Skeletal muscle cell (primary cell): ENCODE data around the gene KIRREL3.

ENCODE experiments used
- DNase-seq: peaks from one replicate; pipeline ENCODE4 v3.0.0-alpha.2; 2010; ENCODE audit warnings: low read depth
- H3K4me3 ChIP-seq: 2 replicates; pipeline ENCODE4 v1.5.1; 2011; ENCODE audit warnings: low read depth, mild to moderate bottlenecking, control low read depth, low read length, moderate library complexity

KIRREL3 gene

DNA sequence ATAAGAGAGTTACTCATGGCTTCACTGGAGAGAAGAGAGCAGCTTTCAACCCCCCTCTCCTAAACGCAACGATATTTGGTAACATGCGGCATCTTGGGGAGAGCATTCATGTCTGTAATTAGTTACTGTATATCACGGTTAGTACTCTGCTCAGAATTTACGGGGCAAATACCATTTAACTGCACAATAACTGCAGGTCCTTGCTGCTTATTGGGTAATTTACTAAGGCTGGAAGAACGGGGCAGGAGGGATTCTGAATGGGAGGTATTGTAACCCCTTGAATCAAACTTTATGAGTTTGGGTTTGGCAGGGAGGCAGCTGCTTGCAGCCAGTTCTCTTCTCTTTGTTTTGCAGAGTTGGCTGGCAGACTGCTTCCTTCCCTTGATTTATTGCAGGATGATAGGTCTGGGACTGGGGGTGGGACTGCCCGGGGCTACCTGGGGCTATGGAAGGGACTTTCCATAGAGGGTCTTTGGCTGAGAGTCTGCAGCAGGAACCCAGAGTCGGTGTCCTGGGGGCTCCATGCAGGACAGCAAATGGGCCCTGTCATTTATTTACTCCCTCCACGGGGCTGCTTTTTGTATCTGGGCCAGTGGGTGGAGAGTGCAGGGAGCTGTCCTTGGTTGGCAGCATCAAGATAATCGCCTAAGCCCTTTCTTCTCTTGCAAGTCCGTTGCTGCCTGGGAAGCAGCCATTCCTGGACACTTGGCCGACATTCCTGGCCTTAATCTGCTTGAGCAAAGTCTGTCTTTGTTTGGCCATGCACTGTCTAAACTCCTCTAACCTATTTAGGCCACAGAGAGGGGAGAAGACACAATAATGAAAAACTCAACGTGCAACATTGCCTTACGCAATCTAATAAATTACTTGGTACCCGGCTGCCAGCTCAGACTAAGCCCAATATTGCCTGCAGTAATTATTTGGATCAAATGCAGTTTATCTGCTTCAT lies 456.2 kb downstream of the KIRREL3 start:
- no peak overlapping the region for H3K4me3 ChIP-seq
- no peak for DNase-seq

DNA sequence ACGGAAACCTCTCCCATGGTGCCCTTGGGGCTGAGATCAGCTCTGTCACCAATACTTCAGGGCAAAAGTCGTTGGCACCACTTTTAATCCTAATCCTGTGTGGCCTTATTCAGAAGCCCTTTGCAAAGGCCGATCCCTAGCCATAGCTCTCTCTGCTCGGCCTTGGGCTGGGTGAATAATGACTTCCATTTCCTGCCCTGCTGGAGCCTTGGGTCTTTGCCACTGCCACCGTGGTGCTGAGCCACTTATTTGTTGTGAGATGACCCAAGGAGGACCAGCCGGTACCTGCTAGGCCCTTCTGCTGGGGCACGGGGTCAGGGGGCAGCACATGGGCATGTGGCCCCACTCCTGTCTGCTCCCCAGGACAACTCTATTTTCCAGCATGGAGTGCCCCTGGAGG lies 456.9 kb downstream of the KIRREL3 start:
- DNase-seq = no peak
- H3K4me3 ChIP-seq = no peak overlapping the region

DNA sequence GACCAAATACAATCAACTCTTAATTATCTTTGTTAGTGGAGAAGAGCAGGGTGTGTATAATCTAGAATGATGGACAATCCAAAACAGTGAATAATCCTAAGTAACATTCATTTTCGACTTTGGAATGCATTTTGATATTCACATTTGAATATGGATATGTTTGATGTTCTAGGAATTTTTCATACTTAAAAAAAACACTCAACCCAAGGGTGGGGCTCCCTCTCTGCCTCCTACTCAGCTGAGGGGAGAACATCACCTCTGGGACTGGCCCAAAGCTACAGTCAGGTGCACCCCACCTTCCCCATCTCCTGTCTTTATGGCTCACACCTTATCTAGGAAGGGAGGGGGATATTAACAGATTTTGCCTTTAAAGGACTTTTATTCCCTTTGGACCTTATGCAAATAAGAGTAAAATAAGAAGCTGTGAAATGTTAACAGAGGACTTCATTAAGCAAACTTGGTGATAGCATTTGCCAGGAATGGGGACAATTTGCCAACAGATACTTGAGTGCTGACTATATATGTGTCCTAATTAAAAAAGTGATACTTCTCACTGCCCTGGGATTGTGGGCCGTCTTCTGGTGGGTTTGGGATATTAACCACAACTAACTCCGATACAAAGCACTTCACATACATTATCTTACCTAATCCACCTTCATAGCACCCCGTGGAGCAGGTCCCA lies 458.1 kb downstream of the KIRREL3 start:
- no peak overlapping the region for H3K4me3 ChIP-seq
- DNase-seq = no peak

DNA sequence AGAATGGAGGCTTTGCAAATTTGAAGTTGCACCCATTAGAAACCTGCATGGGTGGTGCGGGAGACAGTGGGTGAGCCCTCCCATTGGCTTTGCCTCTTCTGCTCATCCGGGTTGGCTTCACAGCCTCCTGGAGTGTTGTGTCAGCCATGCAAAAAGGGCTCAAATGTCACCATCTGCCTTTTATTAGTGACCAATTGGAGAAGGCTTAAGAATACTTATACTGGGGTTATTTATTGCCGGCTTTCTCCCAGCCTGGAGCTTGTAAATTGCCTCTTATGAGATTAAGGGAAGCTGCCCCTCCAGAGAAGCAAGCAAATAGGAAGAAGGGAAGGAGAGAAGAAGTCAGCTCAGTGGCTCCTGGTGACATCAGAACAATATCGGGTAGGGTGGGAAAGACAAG lies 462.5 kb downstream of the KIRREL3 start:
- no peak overlapping the region for H3K4me3 ChIP-seq
- DNase-seq = no peak

DNA sequence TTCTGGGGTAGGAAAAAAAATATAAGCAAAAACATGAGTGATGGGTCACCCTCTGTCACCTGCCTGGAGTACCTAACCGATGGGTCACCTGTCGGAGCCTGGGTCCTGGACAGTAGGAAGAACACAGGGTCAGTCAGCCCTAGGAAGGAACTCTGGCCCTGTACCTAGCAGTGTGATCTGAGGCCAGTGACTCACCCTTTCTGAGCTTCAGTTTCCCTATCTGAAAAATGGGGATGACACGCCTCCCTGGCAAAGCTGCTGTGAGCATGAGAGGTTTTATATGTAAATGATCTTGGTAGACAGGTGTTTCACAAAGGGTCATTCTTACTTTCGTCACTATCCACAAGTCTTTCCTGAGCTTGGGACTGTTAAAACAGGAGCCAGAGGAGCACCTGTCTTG lies 463.1 kb downstream of the KIRREL3 start:
- H3K4me3 ChIP-seq = no peak overlapping the region

DNA sequence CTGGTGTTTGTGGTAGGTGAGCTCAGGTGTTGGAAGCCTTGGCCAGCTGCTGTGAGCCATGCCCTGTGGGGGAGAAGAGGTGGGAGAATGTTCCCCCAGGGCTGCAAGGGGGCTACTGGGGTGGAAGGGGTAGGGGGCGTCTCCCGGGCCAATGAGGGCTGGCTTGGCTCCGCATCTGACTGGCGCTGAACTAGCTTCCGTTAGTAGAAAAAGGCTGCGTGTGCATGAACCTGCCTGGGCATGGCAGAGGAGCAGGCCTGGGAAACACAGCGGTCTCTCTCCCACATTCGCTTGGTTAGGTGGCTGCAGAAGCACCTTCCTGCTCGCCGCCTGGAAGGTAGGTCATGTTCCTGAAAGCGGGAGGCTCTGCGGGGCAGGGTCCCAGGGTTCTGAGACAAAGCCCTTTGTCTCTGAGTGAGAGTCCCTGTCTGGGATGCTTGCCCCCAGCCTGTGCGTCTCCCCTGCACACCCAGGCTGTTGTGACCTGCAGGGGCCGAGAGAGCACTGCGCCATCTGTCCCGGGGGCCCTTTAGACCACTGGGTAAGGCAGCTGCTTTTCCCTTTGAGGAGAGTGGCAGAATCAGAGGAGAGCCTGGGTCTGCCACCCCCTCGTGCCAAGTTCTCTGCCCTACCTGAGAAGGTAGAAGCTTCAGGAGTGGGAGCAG lies 466.3 kb downstream of the KIRREL3 start:
- no peak for DNase-seq
- H3K4me3 ChIP-seq = no peak overlapping the region

More for the DNA sequence above, 463.1 kb downstream of the KIRREL3 start:
- DNase-seq = no peak

DNA sequence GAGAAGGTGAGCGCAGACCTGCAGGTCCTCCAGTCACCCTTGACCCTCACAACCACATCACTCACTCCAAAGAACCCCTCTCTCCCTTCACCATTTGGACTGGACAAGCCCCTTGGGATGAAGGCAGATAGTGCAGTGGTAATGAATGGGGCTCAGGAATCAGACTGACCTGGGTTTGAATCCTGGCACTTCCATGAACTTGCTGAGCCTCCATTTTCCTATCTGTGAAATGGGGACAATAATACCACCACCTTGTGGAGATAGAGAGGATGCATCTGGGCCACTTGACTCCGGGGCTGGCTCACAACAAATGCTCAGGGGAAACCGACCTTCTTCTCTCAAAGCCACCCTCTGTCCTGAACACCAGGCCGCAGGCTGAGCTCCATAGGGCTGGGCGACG lies 467.0 kb downstream of the KIRREL3 start:
- no peak overlapping the region for H3K4me3 ChIP-seq

DNA sequence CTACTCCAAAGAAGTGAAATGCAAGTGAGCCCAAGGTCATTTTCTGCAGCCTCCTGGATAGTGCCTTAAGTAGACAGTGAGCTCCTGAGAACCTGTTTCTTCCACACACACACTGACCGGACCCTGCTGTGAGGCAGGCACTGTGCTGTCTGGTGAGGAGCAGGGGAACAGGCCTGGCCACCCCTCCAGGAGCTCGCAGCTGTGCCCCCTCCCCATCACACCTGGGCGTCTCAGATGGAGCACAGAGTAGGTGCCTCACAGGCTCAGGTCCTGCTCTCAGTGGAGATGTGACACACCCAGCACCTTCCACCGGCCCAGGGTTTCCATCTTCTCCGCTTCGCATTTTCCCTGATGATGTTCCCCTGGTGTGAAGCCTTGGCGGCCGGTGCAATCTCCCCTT lies 470.2 kb downstream of the KIRREL3 start:
- no peak overlapping the region for H3K4me3 ChIP-seq
- DNase-seq = no peak

More for the DNA sequence above, 467.0 kb downstream of the KIRREL3 start:
- no peak for DNase-seq

DNA sequence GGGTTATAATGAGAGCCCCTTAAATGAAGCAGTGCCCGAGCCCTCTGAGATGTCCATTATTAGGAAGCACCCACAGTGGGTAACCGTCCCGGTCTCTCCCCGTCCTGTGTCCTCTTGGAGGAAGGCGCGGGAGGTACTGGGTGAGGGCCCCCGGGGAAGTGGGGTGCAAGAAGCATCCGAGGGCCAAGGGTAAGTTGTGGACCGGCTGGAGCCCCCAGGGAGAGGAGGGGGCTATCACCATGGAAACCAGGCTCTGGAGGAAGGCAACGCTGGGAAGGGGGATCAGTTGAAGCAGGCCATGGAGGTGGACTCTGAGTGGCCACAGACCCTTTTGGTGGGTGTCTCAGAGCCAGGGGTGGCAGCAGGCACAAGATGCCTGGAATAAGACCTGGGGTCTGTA lies 471.5 kb downstream of the KIRREL3 start:
- no peak overlapping the region for H3K4me3 ChIP-seq

DNA sequence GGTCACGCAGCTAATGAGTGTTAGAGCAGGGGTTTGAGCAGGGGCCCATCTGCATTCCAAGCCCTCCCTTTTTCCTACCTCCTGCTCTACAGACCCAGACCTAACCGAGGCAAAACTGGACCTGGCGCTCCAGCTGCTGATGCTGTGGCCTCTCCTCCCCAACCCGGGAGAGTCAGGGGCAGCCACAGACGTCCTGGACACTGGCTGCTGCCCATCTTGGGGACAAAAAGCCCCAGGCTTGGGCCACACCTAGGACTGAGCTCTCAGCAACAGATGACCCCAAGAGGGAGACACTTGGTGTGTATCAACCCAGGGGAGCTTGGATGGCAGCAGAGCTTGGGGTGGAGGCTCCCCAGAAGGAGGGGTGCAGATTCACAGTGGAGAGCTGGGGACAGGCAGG lies 472.5 kb downstream of the KIRREL3 start:
- no peak overlapping the region for H3K4me3 ChIP-seq
- DNase-seq = no peak

More for the DNA sequence above, 471.5 kb downstream of the KIRREL3 start:
- no peak for DNase-seq

DNA sequence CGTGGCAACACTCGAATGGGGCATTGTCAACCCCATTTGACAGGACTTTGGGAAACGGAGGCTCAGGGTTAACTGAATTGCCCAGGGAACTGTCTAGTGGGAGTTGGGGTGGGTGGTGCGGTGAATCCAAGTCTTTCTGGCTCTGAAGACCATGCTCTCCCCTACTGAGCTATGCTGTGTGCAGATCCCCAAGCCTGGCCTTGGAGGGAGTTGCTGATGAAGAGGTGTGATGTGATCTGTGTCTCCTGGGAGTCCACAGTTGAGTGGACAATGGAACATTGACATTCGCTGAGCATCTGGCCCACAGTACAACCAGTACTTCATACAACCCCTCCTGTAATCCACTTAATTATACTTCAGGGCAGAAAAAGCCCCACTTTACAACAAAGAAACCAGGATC lies 472.9 kb downstream of the KIRREL3 start:
- no peak for DNase-seq
- no peak overlapping the region for H3K4me3 ChIP-seq

DNA sequence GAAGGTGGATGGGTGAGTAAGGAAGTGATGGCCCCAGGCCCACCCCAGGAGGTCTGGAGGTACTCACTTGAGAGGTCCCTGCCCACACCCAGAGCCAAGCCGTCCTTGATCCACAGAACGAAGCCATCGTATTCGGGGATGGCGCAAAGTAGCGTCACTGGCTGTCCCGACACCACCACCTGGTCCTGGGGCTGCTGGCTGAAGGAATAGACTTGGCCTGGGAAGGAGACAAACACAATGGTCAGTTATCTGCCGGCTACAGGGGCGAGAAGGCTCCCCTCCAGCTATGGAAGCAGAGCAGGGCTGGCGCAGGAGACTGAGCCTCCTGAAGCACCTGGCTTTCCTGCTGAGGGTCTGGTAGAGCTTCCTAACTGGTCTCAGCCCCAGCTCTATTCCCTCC lies 474.1 kb downstream of the KIRREL3 start:
- no peak overlapping the region for H3K4me3 ChIP-seq
- DNase-seq = no peak

DNA sequence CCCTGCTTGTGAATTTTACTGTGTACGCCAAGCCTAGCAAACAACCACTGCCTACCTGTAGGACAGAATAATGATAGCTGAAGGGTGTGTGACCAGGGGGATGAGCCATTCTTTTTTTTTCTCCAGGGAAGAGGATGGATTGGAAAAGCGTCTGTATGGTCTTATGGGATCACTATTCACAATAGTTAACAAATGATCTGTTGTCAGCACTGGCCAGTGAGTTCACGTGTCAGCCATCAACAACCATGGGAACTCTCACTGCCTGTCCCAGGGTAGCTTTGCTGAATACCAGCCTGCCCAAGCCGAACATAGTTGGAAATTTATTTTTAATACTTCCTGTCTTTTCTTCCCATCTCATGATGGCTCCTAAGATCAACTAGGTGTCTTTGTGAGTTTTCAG lies 474.9 kb downstream of the KIRREL3 start:
- H3K4me3 ChIP-seq = no peak overlapping the region
- no peak for DNase-seq

DNA sequence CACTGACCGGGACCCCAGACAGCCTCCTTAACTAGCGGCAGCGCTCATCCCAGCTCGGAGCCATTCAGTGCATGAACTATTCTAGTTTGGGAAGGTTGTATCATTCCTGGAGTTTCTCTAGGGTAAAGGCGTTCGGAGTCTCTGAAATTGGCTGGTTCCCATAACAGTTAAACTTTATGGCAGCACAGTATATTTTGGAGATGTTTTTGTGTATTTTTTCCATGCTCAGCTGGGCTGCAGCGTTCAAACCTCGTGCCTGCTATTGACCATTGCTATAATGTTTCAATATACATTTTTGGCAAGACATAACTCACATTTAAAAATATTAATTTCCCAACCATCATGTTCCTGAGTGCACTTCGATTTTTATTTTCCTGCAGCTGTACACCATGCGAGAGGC lies 475.4 kb downstream of the KIRREL3 start:
- no peak for DNase-seq
- H3K4me3 ChIP-seq = no peak overlapping the region

DNA sequence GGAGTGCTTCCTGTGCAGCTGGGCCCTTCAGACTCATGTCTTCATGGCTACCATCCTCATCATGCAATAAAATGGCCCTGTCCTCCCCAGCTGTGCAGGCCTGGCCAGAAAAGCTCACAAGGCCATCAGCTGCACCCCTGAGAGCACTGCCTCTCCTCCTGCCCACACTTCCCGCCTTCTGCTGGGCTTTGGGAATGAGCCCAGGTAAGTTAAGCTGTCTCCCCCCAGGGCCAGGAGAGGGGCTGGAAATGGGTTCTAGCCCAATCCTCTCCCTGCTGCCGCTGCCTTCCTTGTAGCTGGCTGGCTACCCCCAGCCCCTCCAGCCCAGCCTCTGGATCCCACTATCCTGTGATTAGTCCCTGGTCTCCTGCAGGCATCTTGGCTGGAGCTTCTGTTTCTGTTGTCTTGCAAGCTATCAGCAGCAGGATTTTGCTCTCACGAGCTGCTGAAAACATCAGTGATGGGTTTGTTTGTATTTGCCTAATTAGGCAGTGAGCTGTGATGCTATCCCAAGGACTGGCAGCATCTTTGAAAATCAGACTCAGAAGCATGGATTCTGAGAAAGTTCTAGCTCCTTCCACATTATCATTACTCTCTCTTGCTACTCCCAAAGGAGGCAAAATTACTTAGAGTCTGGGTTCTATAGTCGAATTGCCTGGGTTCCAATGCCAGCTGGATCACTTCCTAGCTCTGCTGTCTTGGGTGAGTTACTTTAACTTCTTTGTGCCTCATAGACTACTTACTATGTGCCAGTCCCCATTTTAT lies 476.9 kb downstream of the KIRREL3 start:
- H3K4me3 ChIP-seq = no peak overlapping the region
- DNase-seq = no peak

DNA sequence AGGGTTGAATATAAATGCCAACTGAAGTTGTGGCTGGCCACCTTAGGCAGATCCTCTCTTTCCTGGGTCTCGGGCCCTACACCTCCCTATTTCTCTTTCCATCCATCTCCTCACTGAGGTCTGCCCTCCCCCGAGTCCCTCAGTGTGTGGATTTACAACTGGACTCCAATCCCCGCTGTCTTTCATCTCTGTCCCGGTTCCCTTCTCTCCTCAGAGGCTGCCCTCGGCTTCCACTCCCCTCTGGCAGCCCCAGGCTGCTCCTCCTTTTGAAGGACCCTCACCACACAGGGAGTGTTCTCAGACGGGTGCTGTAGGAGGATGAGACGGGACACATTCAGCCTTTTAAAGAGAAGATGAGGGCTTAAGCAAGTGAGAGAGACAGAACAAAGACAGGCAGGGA lies 478.0 kb downstream of the KIRREL3 start:
- no peak overlapping the region for H3K4me3 ChIP-seq
- DNase-seq = no peak

DNA sequence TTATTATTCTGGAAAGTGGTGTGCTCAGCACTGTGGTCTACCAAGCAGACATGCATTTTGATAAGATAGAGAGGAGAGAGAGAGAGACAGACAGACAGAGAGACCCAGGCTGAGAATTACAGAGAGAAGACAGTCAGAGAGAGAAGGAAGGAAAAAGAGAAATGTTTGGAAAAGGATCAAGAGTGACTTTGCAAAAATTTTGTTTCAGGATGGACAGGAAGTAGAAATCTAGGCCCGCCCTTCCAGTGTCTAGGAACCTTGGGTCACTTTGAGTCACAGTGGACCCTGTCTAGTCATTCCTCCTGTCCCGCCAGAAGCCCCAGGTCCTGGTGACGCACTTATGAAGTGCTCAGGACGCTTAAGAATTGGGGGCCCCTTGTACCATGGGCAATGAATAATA lies 478.4 kb downstream of the KIRREL3 start:
- H3K4me3 ChIP-seq = no peak overlapping the region
- DNase-seq = no peak

DNA sequence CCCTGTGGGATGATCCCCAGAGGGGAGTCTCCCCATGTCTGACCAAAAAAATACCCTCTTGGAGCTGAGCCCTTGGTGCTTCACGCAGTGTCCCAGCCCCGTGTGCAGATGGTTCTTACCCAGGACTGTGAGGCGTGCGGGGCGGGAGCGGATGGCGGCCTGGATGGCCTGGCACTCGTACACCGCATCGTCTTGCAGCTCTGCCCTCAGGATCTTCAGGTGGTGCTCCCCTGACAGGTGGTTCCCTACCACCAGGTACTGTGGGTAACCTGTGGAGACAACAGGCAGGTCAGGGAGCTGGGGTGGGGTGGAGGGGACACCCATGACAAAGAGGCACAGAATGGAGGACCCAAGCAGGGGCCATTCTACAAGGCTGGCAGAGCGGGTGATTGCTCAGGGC lies 479.4 kb downstream of the KIRREL3 start:
- DNase-seq = no peak
- no peak overlapping the region for H3K4me3 ChIP-seq
